BE2C (cell line): ENCODE measurements around the gene CTSZ.

Experiments
- DNase-seq: peaks from one replicate; pipeline ENCODE4 v3.0.0-alpha.2; 2020
- H3K27me3 ChIP-seq: fragments of 250-450 bp; sonication (Bioruptor Pico); 2 replicates; pipeline ENCODE4 v1.5.1; 2020; ENCODE audit warnings: mild to moderate bottlenecking
- H3K36me3 ChIP-seq: fragments of 250-450 bp; sonication (Bioruptor Pico); 2 replicates; pipeline ENCODE4 v1.5.1; 2020; ENCODE audit warnings: mild to moderate bottlenecking
- H3K4me1 ChIP-seq: fragments of 250-450 bp; sonication (Bioruptor Pico); 2 replicates; pipeline ENCODE4 v1.5.1; 2020
- H3K4me3 ChIP-seq: 2 replicates; pipeline ENCODE4 v1.5.1; 2011; ENCODE audit warnings: low read depth, low read length
- H3K9me3 ChIP-seq: fragments of 250-450 bp; sonication (Bioruptor Pico); 2 replicates; pipeline ENCODE4 v1.5.1; 2020
- TF ChIP-seq, protein P1 (sequence below): IDR thresholded peaks from 2 replicates; pipeline ENCODE4 v1.5.1; 2012; ENCODE audit warnings: mild to moderate bottlenecking, low read depth, low read length

Gene CTSZ

GRCh38 chr20:59033616-59034165 is 26.6 kb upstream of the CTSZ start:
- 0 out of 2 replicates have a peak, but pooled peaks cover 9% of the 10 kb centered on the region for H3K4me1 ChIP-seq
- no peaks in the 10 kb centered on the region for H3K9me3 ChIP-seq
- no peak overlapping the region for H3K4me3 ChIP-seq
- no peak for DNase-seq
- no peaks in the 10 kb centered on the region for H3K27me3 ChIP-seq
- H3K36me3 ChIP-seq: peaks cover 60% of the 10 kb centered on the region
- TF ChIP-seq, protein P1, sequence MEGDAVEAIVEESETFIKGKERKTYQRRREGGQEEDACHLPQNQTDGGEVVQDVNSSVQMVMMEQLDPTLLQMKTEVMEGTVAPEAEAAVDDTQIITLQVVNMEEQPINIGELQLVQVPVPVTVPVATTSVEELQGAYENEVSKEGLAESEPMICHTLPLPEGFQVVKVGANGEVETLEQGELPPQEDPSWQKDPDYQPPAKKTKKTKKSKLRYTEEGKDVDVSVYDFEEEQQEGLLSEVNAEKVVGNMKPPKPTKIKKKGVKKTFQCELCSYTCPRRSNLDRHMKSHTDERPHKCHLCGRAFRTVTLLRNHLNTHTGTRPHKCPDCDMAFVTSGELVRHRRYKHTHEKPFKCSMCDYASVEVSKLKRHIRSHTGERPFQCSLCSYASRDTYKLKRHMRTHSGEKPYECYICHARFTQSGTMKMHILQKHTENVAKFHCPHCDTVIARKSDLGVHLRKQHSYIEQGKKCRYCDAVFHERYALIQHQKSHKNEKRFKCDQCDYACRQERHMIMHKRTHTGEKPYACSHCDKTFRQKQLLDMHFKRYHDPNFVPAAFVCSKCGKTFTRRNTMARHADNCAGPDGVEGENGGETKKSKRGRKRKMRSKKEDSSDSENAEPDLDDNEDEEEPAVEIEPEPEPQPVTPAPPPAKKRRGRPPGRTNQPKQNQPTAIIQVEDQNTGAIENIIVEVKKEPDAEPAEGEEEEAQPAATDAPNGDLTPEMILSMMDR: no peak

DNA sequence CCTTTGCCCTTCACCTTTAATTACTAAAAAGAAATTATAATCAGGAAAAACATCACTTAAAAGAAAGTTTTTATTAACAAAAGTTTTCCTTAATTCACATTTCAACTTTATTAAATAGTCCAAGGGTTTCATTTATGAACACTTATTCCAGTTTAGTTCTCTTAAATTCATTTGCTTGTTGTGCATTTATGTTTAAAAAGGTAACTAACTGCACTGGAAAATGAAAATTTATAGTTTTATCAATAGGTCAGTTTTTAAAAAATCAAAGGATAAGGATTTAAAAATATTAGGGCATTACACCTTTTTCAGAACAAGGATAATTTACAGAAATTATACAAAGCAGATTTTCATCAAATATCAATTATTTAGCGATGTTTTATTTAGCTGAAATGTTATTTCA is 26.0 kb upstream of the CTSZ start:
- TF ChIP-seq, protein P1: no peak
- DNase-seq: no peak
- Histone ChIP-seq H3K27me3 (no peaks in the 10 kb centered on the region), H3K4me1 (0 out of 2 replicates have a peak, but pooled peaks cover 7% of the 10 kb centered on the region), H3K36me3 (peaks cover 64% of the 10 kb centered on the region), H3K9me3 (no peaks in the 10 kb centered on the region), H3K4me3 (peak overlapping the region; percentile 70)

DNA sequence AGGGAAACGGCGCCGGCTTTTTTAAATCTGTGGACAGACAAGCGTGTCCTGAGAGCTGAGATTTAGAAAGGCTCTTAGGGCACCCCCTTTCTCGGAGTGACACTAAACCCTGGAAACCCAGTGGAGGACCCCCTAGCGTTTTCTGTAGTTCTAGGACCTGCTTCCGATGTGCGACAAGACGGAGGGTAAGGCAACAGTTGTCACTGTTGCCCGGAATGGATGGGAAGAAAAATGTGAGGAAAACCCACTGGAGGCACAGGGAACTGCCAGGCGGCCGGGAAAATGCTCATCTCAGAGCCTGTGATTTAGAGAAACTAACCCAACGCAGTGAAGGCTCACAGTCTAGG is 25.6 kb upstream of the CTSZ start:
- H3K9me3 ChIP-seq: no peaks in the 10 kb centered on the region
- H3K36me3 ChIP-seq: peaks cover 64% of the 10 kb centered on the region
- peak; percentile 59 for DNase-seq
- H3K4me3 ChIP-seq: peak overlapping the region; percentile 70
- 0 out of 2 replicates have a peak, but pooled peaks cover 5% of the 10 kb centered on the region for H3K4me1 ChIP-seq
- TF ChIP-seq, protein P1: peak; percentile 24; the same call in 1 of the 2 replicates
- no peaks in the 10 kb centered on the region for H3K27me3 ChIP-seq

DNA sequence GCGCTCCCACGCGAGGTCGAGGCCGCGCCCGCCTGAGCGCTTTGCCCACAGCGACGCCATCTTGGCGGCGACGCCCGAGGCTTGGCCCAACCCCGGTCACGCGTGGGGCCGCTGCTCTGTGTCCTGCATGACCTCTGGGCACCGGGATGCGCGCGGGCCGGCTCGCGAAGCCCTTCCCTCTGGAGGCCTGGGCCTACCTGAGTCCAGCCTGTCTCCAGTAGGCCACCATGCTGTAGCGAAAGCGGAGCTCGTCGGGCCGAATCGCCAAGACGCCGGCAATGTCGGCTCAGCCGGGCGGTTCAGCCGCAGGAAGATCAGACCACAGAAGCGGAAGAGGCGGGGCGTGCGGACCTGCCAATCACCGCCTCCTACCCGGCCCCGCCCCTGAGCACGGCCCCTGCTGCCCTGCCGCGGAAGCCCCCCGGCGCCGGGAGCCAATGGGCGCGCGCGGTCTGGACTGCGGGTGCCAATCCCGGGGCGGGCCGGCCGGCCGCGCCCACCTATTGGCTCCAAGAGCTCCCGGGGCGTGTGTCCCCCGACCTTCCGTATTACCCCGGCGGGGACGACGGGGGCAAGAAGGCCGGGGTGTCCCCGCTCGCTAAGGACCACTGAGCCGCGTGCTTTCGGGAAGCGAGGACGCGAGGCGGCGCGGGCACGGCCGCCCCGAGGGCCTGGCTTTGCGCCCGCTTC is 25.1 kb upstream of the CTSZ start, which contains the start of gene ATP5F1E:
Gene ATP5F1E (minus strand): TSS at position 313 of the 690 bp plus-strand sequence. CDS start 84 bp downstream, at position 229.
- Histone ChIP-seq H3K4me3 (peak within 1 kb of the TSS; percentile 87), H3K27me3 (no peaks in the 10 kb centered on the region), H3K9me3 (no peaks in the 10 kb centered on the region), H3K36me3 (peaks cover 64% of the 10 kb centered on the region), H3K4me1 (peaks cover 2% of the 10 kb centered on the region; the same call in 1 of the 2 replicates)
- DNase-seq: peak; percentile 98
- TF ChIP-seq, protein P1: no peak

GRCh38 chr20:59031564-59032022 is 24.5 kb upstream of the CTSZ start:
- Histone ChIP-seq H3K4me1 (peaks cover 2% of the 10 kb centered on the region; the same call in 1 of the 2 replicates), H3K9me3 (no peaks in the 10 kb centered on the region), H3K4me3 (peak overlapping the region; percentile 87), H3K36me3 (peaks cover 65% of the 10 kb centered on the region), H3K27me3 (no peaks in the 10 kb centered on the region)
- DNase-seq: no peak
- TF ChIP-seq, protein P1: no peak
